GM12872 (cell line): ENCODE measurements around the gene KIAA1217.

Experiments used
- TF ChIP-seq, protein P1 (sequence below): IDR thresholded peaks from 3 replicates; pipeline ENCODE4 v1.5.1; 2011; ENCODE audit warnings: low read depth, mild to moderate bottlenecking, low read length, moderate library complexity; ENCODE audit not compliant: insufficient read depth

The KIAA1217 gene

DNA sequence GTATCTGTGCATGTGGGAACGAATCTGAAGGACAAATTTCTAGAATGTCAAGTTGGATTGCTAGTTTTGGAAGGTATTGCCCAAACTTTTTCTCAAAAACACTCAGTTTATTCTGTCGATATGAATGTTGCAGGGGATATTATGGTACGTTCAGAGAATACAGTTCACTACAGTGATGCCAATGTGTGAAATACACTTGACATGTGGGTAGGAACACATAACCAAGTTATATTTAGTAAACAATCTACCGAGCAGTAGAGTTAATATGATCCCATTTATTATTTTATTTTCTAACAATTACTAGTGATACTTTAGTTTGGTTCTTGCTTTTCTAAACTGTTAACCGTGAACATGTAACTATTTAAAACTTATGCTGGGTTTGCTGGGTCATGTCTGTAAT, 37.4 kb downstream of the KIAA1217 start:
- TF ChIP-seq, protein P1, sequence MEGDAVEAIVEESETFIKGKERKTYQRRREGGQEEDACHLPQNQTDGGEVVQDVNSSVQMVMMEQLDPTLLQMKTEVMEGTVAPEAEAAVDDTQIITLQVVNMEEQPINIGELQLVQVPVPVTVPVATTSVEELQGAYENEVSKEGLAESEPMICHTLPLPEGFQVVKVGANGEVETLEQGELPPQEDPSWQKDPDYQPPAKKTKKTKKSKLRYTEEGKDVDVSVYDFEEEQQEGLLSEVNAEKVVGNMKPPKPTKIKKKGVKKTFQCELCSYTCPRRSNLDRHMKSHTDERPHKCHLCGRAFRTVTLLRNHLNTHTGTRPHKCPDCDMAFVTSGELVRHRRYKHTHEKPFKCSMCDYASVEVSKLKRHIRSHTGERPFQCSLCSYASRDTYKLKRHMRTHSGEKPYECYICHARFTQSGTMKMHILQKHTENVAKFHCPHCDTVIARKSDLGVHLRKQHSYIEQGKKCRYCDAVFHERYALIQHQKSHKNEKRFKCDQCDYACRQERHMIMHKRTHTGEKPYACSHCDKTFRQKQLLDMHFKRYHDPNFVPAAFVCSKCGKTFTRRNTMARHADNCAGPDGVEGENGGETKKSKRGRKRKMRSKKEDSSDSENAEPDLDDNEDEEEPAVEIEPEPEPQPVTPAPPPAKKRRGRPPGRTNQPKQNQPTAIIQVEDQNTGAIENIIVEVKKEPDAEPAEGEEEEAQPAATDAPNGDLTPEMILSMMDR: no peak

DNA sequence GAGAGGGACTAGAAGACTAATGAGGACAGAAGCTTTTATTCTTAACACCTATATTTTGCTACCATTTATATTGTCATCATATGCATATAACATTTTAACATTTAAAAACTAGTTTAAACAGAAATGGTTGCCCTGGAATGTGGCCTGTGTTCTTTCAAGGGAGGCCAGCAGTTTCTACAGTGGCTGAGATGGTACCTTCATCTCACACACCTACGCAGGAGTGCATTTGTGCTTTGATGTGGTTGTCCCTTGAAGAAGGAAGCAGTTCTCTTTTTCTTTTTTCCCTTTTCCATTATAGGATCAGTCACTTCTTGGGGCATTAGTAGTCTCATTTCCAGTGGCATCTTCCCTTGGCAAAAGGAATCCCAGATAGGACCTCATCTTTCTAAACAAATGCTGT, 38.9 kb downstream of the KIAA1217 start:
- TF ChIP-seq, protein P1: no peak

DNA sequence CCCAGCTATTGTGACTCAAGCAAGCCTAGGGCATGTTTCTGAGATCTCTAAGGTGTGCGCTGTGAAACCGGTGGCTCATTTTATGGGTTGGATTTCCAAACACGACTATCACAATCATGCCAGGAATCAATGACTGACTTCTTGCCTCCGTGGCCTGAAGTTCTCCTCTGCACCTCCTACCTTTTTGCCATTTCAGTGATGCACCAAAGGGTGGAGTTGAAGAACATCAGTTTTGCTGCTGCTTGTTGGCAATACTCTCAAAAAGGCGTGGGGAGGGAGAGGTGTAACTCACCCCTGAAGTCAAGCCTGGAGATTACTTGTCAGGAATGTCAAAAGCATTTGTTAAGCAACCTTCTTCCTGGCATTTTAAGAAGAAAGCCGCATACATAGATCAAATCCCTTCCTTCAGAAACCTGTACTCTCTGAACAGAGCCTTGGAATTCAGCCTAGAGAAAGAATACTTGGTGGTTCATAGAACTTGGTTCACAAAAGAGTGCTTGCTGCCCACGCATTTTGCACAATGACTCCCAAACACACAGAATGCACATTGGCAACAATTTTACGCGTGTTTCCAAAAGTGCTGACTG, 41.0 kb downstream of the KIAA1217 start:
- TF ChIP-seq, protein P1: no peak

DNA sequence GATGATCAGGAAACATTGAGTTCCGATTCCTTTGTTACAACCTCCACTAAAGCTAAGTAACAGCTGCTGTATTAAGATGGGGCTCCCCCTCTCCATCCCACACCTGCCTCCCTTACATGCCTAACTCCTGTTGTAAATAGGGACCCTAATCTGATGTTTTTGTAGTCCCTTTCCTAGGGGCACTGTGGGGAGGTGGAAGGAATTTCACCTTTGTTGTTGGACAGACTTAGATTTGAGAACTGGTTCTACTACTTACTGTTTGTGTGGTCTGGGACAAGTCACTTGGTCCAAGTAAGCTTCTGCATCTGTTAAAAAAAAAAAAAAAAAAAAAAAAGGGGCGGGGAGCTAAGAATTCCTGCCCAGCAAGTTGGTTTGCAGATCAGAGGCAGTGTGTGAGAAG, 42.6 kb downstream of the KIAA1217 start:
- TF ChIP-seq, protein P1: no peak

DNA sequence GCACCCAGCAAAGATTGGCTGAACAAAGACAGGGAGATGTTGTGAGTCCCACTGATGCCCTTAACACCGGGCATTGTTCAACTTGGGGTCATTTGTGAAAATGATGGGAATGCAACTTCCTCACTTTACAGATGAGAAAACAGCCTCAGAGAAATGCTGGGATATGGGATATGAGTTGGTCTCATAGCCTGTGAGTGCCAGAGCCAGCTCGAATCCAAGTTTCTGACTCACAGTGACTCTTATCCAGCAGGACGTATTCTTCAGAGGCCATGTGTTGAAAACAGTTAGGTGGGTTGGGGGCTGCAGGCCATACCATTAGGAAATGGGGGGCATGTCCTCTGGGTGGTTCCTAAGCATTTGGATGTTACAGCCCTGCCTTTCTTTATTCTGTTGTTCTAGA, 45.2 kb downstream of the KIAA1217 start:
- TF ChIP-seq, protein P1: no peak

DNA sequence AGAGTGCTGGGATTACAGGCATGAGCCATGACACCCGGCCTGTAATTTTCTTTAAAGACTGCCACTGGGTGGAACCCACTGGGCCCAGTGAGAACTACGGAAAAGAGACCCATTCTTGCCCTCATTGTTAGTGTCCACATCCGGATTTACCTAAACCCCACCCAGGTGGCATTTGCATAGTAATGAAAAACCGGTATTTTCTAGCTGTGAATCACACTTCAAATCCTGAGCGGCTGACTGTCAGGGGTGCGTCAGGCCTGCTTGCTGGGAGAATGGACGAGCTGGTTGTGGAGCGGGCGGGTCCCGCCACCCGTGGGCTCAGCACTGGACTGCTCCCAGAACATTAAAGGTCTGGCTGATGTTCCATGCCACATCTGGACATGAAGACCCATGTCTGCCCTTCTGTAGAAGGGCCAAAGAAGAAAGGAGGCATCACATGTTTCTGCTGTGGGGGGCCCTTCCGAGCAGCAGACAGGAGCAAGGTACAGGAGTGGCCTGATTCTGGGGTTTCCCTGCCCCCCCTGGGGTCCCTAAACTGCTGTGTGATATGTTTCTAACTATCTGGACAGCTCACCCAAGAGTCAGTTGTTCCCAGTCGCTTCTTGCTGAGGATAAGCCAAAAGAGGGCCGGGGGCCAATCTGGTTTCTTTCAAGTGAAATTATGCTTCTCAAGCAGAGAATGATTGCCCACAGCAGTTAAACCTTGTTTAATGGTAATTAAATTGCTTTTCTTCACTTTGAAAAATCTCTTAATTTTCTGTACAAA, 46.4 kb downstream of the KIAA1217 start:
- TF ChIP-seq, protein P1: no peak

DNA sequence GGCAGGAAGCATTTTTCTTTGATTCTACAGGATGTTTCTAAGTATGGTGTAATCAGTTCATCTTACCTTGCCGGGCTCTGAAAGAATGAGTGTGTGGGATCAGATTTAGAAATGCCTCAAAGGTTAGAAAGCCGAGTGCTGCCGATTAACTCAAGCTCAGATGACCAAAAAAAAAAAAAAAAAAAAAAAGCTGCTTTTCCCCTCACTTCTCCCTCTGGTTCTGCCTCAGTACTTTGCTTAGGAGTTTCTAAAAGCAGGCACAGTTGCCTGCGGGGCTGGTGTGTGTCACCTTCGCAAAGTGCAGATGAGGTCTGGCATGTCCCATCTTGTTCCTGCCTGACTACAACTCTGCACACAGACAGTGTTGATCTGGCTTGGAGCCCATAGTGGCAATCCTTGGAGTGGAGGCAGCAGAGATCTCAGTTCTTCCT, 47.0 kb downstream of the KIAA1217 start:
- TF ChIP-seq, protein P1: no peak
